GM19239 (cell line): ENCODE results near the gene KRT72.

Experiments used
- DNase-seq: peaks from one replicate; pipeline ENCODE4 v3.0.0; 2011; ENCODE audit warnings: low spot score; ENCODE audit not compliant: insufficient read length
- FAIRE-seq: peaks from 2 replicates; lab custom pipeline; 2011; peaks lifted over from hg19 to GRCh38; lab: Jason Lieb, UNC

Gene KRT72

GRCh38 chr12:52552055-52552454 is 49.2 kb downstream of the KRT72 start:
- FAIRE-seq: no peak
- no peak for DNase-seq

GRCh38 chr12:52551216-52551865 is 49.9 kb downstream of the KRT72 start:
- no peak for DNase-seq
- no peak for FAIRE-seq

GRCh38 chr12:52546126-52546525 is 55.1 kb downstream of the KRT72 start:
- DNase-seq: no peak
- no peak for FAIRE-seq

- FAIRE-seq: no peak
- no peak for DNase-seq
These were observed 57.0 kb downstream of the KRT72 start for GRCh38 chr12:52543985-52544883.

- DNase-seq (no peak), FAIRE-seq (no peak)
These were observed 58.4 kb downstream of the KRT72 start for GRCh38 chr12:52542785-52543318.

- FAIRE-seq: no peak
These were observed 59.1 kb downstream of the KRT72 start for GRCh38 chr12:52542157-52542556.

GRCh38 chr12:52541709-52542108 is 59.6 kb downstream of the KRT72 start:
- DNase-seq (no peak), FAIRE-seq (no peak)

More at GRCh38 chr12:52542157-52542556, 59.1 kb downstream of the KRT72 start:
- DNase-seq: no peak

- FAIRE-seq (no peak), DNase-seq (no peak)
These were observed 60.7 kb downstream of the KRT72 start for GRCh38 chr12:52540531-52540930.

- no peak for DNase-seq
These were observed 61.5 kb downstream of the KRT72 start for GRCh38 chr12:52539821-52540173.

GRCh38 chr12:52539083-52539820 is 62.0 kb downstream of the KRT72 start:
- DNase-seq (no peak), FAIRE-seq (no peak)

More at GRCh38 chr12:52539821-52540173, 61.5 kb downstream of the KRT72 start:
- FAIRE-seq: no peak

- FAIRE-seq: no peak
These were observed 64.2 kb downstream of the KRT72 start for GRCh38 chr12:52537101-52537500.

More at GRCh38 chr12:52537101-52537500, 64.2 kb downstream of the KRT72 start:
- no peak for DNase-seq
